ENCODE results near the gene SUSD2. TPM values are rescaled to one million over a fixed set of nuclear protein-coding genes. Genes with fewer than 3 reads are reported as not detected.

Gene SUSD2
- total and polyA plus RNA-seq, 2 of the 8 experiments (the other 6 are each of a cell fraction or from before 2014, with no cell fraction given): 2.0 to 4.8 TPM

- Histone ChIP-seq H3K4ac (replicated peaks; ENCODE audit: insufficient read length, low read depth, low read length) (no peak overlapping the region), H2AK5ac (ENCODE audit: low read depth, low read length) (no peak overlapping the region), H2AFZ (ENCODE audit: low read length) (no peak overlapping the region), H3K36me3 (ENCODE audit: control insufficient read depth in 2 of 4, insufficient read depth in 4 of 4, low read length in 3 of 4) (peaks cover 0 to under 1% (median 0%) of the 10 kb centered on the region in 4 experiments; a peak in 1 of 8 replicates), H3K4me3 (ENCODE audit: extremely low read depth in 1 of 4, insufficient read depth in 2 of 4, low read depth in 3 of 4, low read length in 4 of 4) (no peak overlapping the region), H4K20me1 (replicated peaks in 1 of 2; ENCODE audit: control insufficient read depth in 1 of 2, insufficient read depth in 2 of 2, low read length in 2 of 2) (peaks cover 0 to 3% of the 10 kb centered on the region in 2 experiments), H2BK120ac (replicated peaks; ENCODE audit: low read depth, low read length) (no peak overlapping the region), H3K4me2 (ENCODE audit: insufficient read depth in 1 of 2, low read depth in 2 of 2, low read length in 2 of 2) (no peak overlapping the region), H3K56ac (replicated peaks; ENCODE audit: insufficient read length, low read depth, low read length) (no peak overlapping the region), H3K4me1 (replicated peaks in 1 of 4; ENCODE audit: control insufficient read depth in 3 of 4, insufficient read depth in 4 of 4, low read length in 3 of 4) (peaks cover 0 to 13% (median 9%) of the 10 kb centered on the region in 4 experiments; a peak in 6 of 7 replicates), H3K23ac (ENCODE audit: insufficient read length) (no peak overlapping the region), H2BK15ac (ENCODE audit: low read length) (no peak overlapping the region), H3K27me3 (replicated peaks in 1 of 4; ENCODE audit: control insufficient read depth in 3 of 4, extremely low read depth in 1 of 4, insufficient read depth in 3 of 4, low read length in 3 of 4) (no peaks in the 10 kb centered on the region), H3K79me1 (ENCODE audit: low read depth, low read length) (no peaks in the 10 kb centered on the region), H3K14ac (ENCODE audit: insufficient read length) (no peak overlapping the region), H3K18ac (ENCODE audit: extremely low read depth, low read length) (no peak overlapping the region), H2BK5ac (ENCODE audit: low read depth, low read length) (no peak overlapping the region), H2BK20ac (ENCODE audit: low read length) (no peak overlapping the region), H3K9me3 (ENCODE audit: insufficient read depth in 2 of 2, low read depth in 1 of 2, low read length in 1 of 2) (no peaks in the 10 kb centered on the region), H4K5ac (ENCODE audit: insufficient read length, low read depth, low read length) (no peak overlapping the region), H4K8ac (ENCODE audit: extremely low read depth, insufficient read depth, low read length) (no peak overlapping the region), H3K9ac (replicated peaks in 1 of 4; ENCODE audit: extremely low read depth in 1 of 4, low read depth in 3 of 4, low read length in 3 of 4) (no peak overlapping the region), H3K79me2 (ENCODE audit: control insufficient read depth in 1 of 2, insufficient read depth in 2 of 2, low read length in 2 of 2) (no peaks in the 10 kb centered on the region), H4K91ac (replicated peaks; ENCODE audit: insufficient read length, low read length) (no peak overlapping the region), H3K23me2 (ENCODE audit: low read depth, low read length) (no peaks in the 10 kb centered on the region; the same call in 1 of the 2 replicates), H2BK12ac (ENCODE audit: low read depth, low read length) (no peak overlapping the region), H3K27ac (ENCODE audit: low read depth, low read length) (no peak overlapping the region)
- ChIA-PET CTCF (ENCODE audit: partially characterized antibody) (interaction anchor here (0.6 to 19.1 kb wide), 10 partner anchors 9 to 84 kb away, joined by 3 to 301 read pairs (median 8); no protein-coding TSS in a partner anchor), POLR2A (ENCODE audit: partially characterized antibody) (no interaction called here)
- FAIRE-seq (no peak), DNase-seq (ENCODE audit: low read depth in 1 of 2, low spot score in 2 of 2) (no peak)
- no peak for TF ChIP-seq E2F6 (IDR thresholded peaks at IDR 0.05)
- no peak for TF ChIP-seq KDM1A (IDR thresholded peaks at IDR 0.05; ENCODE audit: borderline replicate concordance, low read length)
- TF ChIP-seq ATF2 (IDR thresholded peaks at IDR 0.05; ENCODE audit: low read length): no peak
- TF ChIP-seq CHD2 (IDR thresholded peaks at IDR 0.05; ENCODE audit: low read length): no peak
- TF ChIP-seq EZH2 (IDR thresholded peaks at IDR 0.05; ENCODE audit: low read depth, low read length, severe bottlenecking): no peak
- TF ChIP-seq BRCA1 (IDR thresholded peaks at IDR 0.05; ENCODE audit: low read depth, low read length): no peak
- TF ChIP-seq SP4 (IDR thresholded peaks at IDR 0.05; ENCODE audit: low read length): no peak
- TF ChIP-seq SUZ12 (IDR thresholded peaks at IDR 0.05; ENCODE audit: low read length): no peak
- no peak for TF ChIP-seq BACH1 (IDR thresholded peaks at IDR 0.05; ENCODE audit: low read length)
- TF ChIP-seq EGR1 (IDR thresholded peaks at IDR 0.05; ENCODE audit: borderline replicate concordance, low read depth, low read length): no peak
- 96% methylated on average over 8 of the region's 10 CpGs; no CpG with 5 or more reads in 1 of the 2 experiments for WGBS, 2 experiments (ENCODE audit: extremely low coverage in 1 of 2, insufficient coverage in 1 of 2, insufficient read length in 1 of 2, insufficient replicate concordance in 2 of 2, low coverage in 1 of 2, low lambda C conversion rate in 2 of 2, missing lambda C conversion rate in 1 of 2)
Observed at GRCh38 chr22:24177456-24177855, 3.8 kb upstream of the SUSD2 start.
